Hematopoietic multipotent progenitor cell treated with erythropoietin and hydrocortisone succinate and interleukin-3 and kit ligand, for 6 days (in vitro differentiated cells): Measurements from ENCODE around the gene PIK3R6.
"Not testable (repeated sequence)": the region's sequence is repeated elsewhere in the genome, so short reads cannot be mapped to it uniquely, and the experiment has no call there.

Experiments
- DNase-seq: peaks from one replicate; pipeline ENCODE4 v3.0.0-alpha.2; 2015

PIK3R6 gene

DNA sequence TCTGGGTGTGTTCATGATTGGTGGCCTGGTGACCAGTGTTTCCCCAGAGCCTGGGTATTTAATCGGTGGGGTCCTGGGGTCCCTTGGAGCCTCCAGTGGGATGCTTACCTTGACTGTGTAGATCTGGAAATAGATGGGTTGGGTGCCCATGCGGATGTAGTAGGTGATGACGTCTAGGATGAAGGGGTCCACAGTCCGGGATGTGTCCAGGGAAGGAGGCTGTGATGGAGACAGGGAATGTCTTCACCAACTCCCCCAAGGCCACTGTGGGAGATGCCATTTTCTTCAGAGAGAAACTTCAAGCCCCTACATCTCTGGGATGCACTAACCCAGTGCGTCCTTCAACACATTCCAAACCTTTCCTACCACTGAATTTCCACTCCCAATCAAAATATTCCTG, 44.2 kb downstream of the PIK3R6 start:
- no peak for DNase-seq

GRCh38 chr17:8822401-8823035, 45.0 kb downstream of the PIK3R6 start:
- DNase-seq, result no peak

DNA sequence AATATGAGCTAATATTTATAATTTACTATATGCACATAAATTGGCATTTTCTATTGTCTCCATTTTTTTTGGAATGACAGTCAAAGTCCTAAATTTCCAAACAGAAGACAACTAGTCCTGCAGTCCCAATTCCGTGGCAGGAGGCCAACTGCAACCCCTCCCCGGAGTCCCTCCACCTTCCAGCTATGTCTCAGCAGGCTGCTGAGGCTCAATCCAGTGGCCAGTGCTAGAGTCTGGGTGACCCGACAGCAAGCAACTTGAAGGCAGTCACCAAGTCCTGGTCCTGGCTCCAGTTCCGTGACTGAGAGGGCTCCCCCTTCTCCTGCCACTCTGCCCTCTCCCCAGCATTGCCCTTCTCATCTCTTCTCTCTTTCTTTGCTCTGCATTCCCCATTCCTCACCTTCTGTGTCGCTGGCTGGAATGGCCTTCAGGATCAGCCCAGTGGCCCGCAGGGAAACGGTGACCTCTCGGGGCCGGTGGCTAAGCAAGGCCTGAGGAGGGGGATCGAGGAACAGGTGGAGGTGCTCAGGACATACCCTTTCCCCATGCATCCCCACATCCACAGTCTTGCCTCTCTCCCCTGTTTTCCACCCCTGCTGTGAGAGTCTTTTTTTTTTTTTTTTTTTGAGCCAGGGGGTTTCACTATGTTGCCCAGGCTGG, 45.9 kb downstream of the PIK3R6 start:
- no peak for DNase-seq

DNA sequence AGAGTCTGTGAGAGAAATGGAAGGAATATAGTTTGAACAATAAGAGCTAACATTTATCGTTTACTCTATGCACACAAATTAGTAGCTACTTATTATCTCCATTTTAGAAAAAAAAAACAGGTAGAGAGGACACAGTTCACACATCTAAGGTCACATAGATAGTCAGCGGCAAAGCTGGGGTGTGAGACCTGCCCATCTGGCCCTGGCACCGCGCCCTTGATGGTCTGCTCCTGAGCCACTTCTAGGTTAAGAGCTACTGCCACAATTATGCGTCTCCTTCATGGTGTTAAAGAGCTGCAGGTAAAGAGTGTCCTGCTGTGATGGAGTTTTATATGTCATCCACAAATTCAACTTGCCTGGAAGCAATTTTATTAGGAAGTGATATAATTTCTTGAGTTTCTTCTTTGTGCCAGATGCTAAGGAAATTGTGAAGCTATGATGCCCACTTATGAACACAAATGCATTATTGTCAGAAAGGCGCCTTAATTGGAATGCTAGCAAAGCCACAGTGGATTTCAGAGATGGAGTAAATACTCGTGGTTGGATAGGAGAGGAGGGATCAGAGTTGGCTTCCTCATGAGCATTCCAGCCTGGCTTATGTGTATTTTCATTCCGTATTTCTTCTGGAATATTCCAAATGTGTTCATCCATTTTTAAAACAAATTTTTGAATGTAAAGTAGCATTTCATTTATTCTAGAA, 47.0 kb downstream of the PIK3R6 start:
- no peak for DNase-seq

DNA sequence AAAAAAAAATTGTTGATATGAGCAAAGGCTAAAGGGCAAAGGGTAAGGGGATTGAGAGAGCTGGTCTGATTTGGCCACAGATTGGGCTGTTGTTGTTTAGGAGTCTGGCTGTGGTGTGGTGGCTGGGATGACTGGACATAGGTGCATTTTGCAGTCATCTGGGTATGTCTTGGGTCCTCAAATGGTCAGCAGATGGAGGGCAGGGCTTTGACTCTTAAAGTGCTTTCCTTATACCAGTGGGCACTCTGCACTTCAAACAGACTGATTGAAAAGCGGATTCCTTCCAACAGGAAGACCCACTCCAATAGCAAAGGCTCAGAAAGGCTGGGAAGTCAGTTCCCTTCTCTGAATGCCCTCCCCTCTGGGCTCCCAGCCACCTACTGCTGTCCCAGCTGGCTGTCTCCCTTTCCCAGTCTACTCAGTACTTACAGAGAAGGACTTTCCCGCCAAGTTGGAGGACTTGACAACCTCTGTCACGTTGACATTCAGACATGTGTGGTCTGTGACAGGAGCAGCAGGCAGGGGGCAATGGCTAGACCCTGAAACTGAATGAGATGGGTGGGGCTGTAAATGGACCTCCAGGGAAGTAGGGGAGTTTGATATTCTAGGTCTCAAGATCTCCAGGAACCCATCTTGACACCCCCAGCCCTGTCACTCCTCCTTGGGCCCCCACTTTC, 48.7 kb downstream of the PIK3R6 start:
- DNase-seq, result no peak

DNA sequence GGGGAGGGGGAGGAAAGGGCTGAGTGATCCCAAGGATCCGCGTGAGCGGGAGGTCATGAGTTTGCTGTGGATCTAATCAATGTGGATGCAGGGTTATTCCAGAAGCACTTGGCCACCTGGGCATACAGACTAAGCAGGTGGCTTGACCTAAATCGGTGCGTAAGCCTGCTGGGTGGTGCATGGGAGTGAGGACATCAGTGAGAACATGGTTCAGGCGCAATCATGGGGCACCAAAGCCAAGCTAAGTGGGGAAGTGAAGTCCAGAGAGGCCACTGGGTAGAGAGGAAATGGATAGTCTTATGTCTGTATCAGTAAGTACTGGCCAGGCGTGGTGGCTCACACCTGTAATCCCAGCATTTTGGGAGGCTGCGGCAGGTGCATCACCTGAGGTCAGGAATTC, 49.4 kb downstream of the PIK3R6 start:
- no peak for DNase-seq

GRCh38 chr17:8806926-8807550, 60.4 kb downstream of the PIK3R6 start:
- DNase-seq, result no peak

GRCh38 chr17:8806253-8806925, 61.1 kb downstream of the PIK3R6 start:
- DNase-seq, result no peak

DNA sequence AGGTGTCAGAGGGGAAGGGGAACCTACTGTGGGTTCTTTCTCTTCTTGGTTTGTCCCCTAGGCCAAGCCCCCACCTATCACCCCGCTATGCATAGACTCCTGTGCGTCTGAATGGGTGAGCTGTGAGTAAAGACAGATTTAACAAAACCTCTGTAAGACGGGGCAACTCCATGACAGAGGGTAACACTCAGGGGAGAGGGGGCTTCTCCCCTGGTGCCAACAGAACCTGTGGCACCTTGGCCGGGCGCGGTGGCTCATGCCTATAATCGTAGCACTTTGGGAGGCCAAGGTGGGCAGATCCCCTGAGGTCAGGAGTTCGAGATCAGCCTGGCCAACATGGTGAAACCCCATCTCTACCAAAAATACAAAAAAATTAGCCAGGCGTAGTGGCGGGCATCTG, 62.1 kb downstream of the PIK3R6 start:
- not testable (repeated sequence) for DNase-seq

- DNase-seq, result no peak
These were observed 63.7 kb downstream of the PIK3R6 start for GRCh38 chr17:8803531-8804420.

GRCh38 chr17:8801135-8801840, 66.2 kb downstream of the PIK3R6 start:
- no peak for DNase-seq

- DNase-seq, result no peak
These were observed 66.8 kb downstream of the PIK3R6 start for GRCh38 chr17:8800656-8801055.

- no peak for DNase-seq
These were observed 67.8 kb downstream of the PIK3R6 start for GRCh38 chr17:8799570-8800212.

- DNase-seq, result no peak
These were observed 68.5 kb downstream of the PIK3R6 start, which contains the start of gene MFSD6L for GRCh38 chr17:8798846-8799569. Gene MFSD6L (minus strand): TSS chr17:8799365. CDS start chr17:8799120, 245 bp downstream.

DNA sequence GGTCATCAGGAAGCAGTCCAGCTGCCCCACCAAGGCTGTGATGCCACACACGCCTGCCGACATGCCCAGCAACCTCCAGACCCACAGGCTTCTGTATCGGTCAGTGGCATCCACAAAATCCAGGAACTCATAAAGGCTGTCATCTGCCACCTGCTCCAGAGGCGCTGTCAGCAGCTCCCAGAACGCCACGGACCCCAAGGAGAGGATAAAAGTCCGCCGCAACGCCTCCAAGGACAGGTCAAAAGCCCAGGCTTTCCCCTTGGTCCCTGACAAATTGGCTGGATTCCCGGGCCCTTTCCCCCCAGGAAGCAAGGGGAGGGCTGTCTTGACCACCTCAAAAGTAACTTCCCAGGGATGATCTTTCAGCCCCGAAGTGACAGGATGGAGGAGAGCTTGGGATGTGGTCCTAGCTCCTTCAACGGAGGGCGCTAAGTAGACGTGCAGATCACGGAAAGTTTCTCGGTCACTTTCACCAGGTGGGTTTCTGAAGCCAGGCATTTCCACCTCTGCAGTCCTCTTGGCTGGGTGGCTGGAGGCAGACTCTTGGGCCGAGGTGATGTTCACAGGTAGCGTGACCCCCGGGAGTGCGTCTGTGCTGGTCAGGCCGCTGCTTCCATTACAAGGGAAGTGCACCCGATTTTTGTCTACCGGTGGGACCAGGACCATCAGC, 69.2 kb downstream of the PIK3R6 start:
- no peak for DNase-seq

DNA sequence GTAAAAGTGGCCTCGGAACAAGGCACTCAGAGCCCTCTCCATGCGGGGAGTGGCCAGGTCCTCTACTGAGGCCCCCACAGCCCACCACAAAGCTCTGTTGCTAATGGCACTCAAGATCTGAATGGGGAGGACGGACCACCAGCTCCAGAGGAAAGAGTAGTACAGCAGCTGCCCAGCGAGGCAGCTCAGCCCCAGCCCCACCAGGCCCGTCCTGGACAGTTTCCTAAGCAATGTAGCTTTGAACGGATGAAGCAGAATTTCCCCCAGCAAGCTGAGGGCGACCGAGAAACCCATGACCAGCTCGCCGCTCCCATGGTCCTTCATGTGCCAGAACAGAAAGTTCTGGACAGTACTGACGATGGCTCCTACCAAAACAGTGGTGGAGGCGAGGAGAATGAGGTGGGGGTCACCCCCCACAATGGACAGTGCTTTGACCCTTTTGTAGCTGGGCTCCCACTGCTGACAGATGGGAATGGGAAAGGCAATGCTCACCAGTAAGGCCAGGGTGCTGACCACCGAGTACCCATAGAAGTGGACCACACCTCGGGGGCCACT, 69.8 kb downstream of the PIK3R6 start:
- DNase-seq, result no peak

GRCh38 chr17:8794636-8795035, 72.8 kb downstream of the PIK3R6 start:
- DNase-seq, result no peak

GRCh38 chr17:8793649-8794048, 73.8 kb downstream of the PIK3R6 start:
- DNase-seq, result no peak

- no peak for DNase-seq
These were observed 74.8 kb downstream of the PIK3R6 start for GRCh38 chr17:8792646-8793045.
